Thyroid gland (tissue), 4 donors: ENCODE measurements around the gene SH2D5.

Experiments
- CTCF ChIP-seq, 6 experiments: fragments of 200-600 bp in 3 of 6; fragments of 450-650 bp in 3 of 6; sonication (generic) in 3 of 6; IDR thresholded peaks; one replicate each; pipeline ENCODE4 v1.5.1; 2016 to 2019; ENCODE audit warnings: antibody characterized with exemption in 6 of 6, mild to moderate bottlenecking in 2 of 6, inconsistent platforms in 1 of 6, moderate library complexity in 1 of 6
- POLR2A ChIP-seq, 2 donors: fragments of 450-650 bp; IDR thresholded peaks; one replicate each; pipeline ENCODE4 v1.6.1; 2017; ENCODE audit warnings: antibody characterized with exemption in 2 of 2, mild to moderate bottlenecking in 2 of 2, moderate library complexity in 1 of 2

- TF ChIP-seq CTCF (IDR thresholded peaks at IDR 0.05): no peak
- TF ChIP-seq POLR2A (IDR thresholded peaks at IDR 0.05): no peak
These were observed 3.1 kb upstream of the SH2D5 start for GRCh38 chr1:20735581-20736111.
